Cardiac muscle cell (in vitro differentiated cells and primary cell): ENCODE results near the gene CHRND. TPM values are rescaled to one million over a fixed set of nuclear protein-coding genes. Genes with fewer than 3 reads are reported as not detected.

Experiments
- DNase-seq, 2 donors: peaks; one replicate each; pipeline versions ENCODE4 v3.0.0 to v3.0.0-alpha.2; 2010 to 2017; ENCODE audit warnings: low read depth in 1 of 2, low spot score in 1 of 2
- H3K27ac ChIP-seq: fragments of 200-600 bp; sonication (generic); 2 replicates; pipeline ENCODE4 v1.5.1; 2016
- H3K27me3 ChIP-seq: fragments of 200-600 bp; sonication (generic); 2 replicates; pipeline ENCODE4 v1.6.0; 2016; ENCODE audit warnings: control low read depth
- H3K36me3 ChIP-seq: fragments of 200-600 bp; sonication (generic); 2 replicates; pipeline ENCODE4 v1.5.1; 2016; ENCODE audit warnings: control low read depth
- H3K4me1 ChIP-seq: fragments of 200-600 bp; sonication (generic); 2 replicates; pipeline ENCODE4 v1.8.1; 2017; ENCODE audit warnings: low read depth, mild to moderate bottlenecking, mixed run types
- H3K4me3 ChIP-seq: fragments of 200-600 bp; sonication (generic); 2 replicates; pipeline ENCODE4 v1.5.1; 2016; ENCODE audit warnings: mild to moderate bottlenecking
- H3K9me3 ChIP-seq: fragments of 200-600 bp; sonication (generic); 2 replicates; pipeline ENCODE4 v1.5.1; 2017; ENCODE audit warnings: low read depth, mild to moderate bottlenecking, control low read depth
- CTCF ChIP-seq: IDR thresholded peaks from 2 replicates; pipeline ENCODE4 v1.5.1; 2012; ENCODE audit warnings: low read depth, mild to moderate bottlenecking, low read length
- polyA plus RNA-seq: library from polyadenylated mRNA; unstranded; fragments of >200 nt; fragmentation: Nextera tagmentation; extraction: Ambion mirVana; gene quantifications from 2 replicates; pipeline ENCODE4 v1.2.1, GENCODE V29; 2016
- total RNA-seq: library from RNA; depleted of rRNA; stranded (reverse); fragments of >200 nt; gene quantifications from 2 replicates; pipeline ENCODE4 v1.2.3, GENCODE V29; 2016

Gene CHRND
- total and polyA plus RNA-seq, 2 experiments from 2014 or later = 0.05 to 0.09 TPM

GRCh38 chr2:232490221-232491138 lies 35.5 kb upstream of the CHRND start:
- DNase-seq = no peak
- Histone ChIP-seq H3K36me3 (no peaks in the 10 kb centered on the region), H3K4me3 (no peak overlapping the region), H3K4me1 (peaks cover 4% of the 10 kb centered on the region), H3K9me3 (no peaks in the 10 kb centered on the region), H3K27ac (no peak overlapping the region), H3K27me3 (peaks cover 53% of the 10 kb centered on the region)
- TF ChIP-seq CTCF = no peak

- no peaks in the 10 kb centered on the region for H3K36me3 ChIP-seq
- H3K27me3 ChIP-seq = peaks cover 45% of the 10 kb centered on the region
- DNase-seq = no peak
- no peak overlapping the region for H3K27ac ChIP-seq
- TF ChIP-seq CTCF = no peak
- H3K9me3 ChIP-seq = no peaks in the 10 kb centered on the region
- H3K4me1 ChIP-seq = no peaks in the 10 kb centered on the region
- no peak overlapping the region for H3K4me3 ChIP-seq
These were observed 34.7 kb upstream of the CHRND start for GRCh38 chr2:232491139-232491780.

- Histone ChIP-seq H3K27ac (no peak overlapping the region), H3K36me3 (no peaks in the 10 kb centered on the region), H3K27me3 (peaks cover 34% of the 10 kb centered on the region), H3K4me3 (no peak overlapping the region), H3K4me1 (no peaks in the 10 kb centered on the region), H3K9me3 (no peaks in the 10 kb centered on the region)
- no peak for TF ChIP-seq CTCF
- no peak for DNase-seq
These were observed 33.6 kb upstream of the CHRND start for GRCh38 chr2:232492236-232492848.

- peaks cover 26% of the 10 kb centered on the region for H3K27me3 ChIP-seq
- no peak overlapping the region for H3K4me3 ChIP-seq
- H3K27ac ChIP-seq = no peak overlapping the region
- DNase-seq = no peak
- no peak for TF ChIP-seq CTCF
- no peaks in the 10 kb centered on the region for H3K4me1 ChIP-seq
- no peaks in the 10 kb centered on the region for H3K36me3 ChIP-seq
- no peaks in the 10 kb centered on the region for H3K9me3 ChIP-seq
These were observed 32.8 kb upstream of the CHRND start for GRCh38 chr2:232492963-232493700.
